ENCODE measurements around the gene UNC45A. TPM values are rescaled to one million over a fixed set of nuclear protein-coding genes. Genes with fewer than 3 reads are reported as not detected.

UNC45A gene
- total RNA-seq, 2 experiments from 2014 or later, result 46.1 to 68.0 TPM

DNA sequence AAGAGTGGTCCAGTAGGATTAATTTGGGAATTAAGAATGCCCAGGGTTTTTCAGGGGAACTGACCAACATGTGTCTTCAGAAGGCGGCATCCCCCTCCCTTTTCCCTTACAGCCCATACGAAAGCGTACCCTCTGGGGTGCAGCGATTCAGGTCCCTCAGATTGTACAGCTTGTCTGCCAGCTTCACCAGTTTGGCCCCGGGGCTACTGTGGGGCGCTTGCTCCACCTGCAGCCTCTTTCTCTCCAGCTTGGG lies 3.6 kb upstream of the UNC45A start:
- H3K9me2 ChIP-seq (ENCODE audit: insufficient read depth, low read length), result no peaks in the 10 kb centered on the region
- H3K4me1 ChIP-seq (ENCODE audit: insufficient read depth, low read length, poor library complexity, severe bottlenecking), result peaks cover 57% of the 10 kb centered on the region
- H3K27ac ChIP-seq (ENCODE audit: low read depth, low read length, poor library complexity, severe bottlenecking), result peak overlapping the region; percentile 81
- CTCF ChIA-PET (ENCODE audit: unreplicated experiment), result interaction anchor here (0.6 to 5.1 kb wide), 8 partner anchors 24 to 284 kb away, joined by 3 to 41 read pairs (median 5); partner anchors contain the start of genes MAN2A2 and RCCD1
- POLR2A ChIA-PET, result interaction anchor here (0.6 to 7.2 kb wide), 14 partner anchors 9 to 832 kb away, joined by 3 to 58 read pairs (median 4); partner anchors contain the start of genes BLM, MAN2A2 and RCCD1
- no peaks in the 10 kb centered on the region for H4K20me1 ChIP-seq (ENCODE audit: insufficient read depth, low read length)
- H3K79me2 ChIP-seq (ENCODE audit: insufficient read depth, low read depth, low read length), result peaks cover 17% of the 10 kb centered on the region; the same call in 1 of the 2 replicates
- no peak overlapping the region; the same call in 1 of the 2 replicates for H2AFZ ChIP-seq (ENCODE audit: low read length)
- no peak for TF ChIP-seq EZH2phosphoT487 (IDR thresholded peaks at IDR 0.05; ENCODE audit: borderline replicate concordance, low read depth, low read length)
- TF ChIP-seq, protein P1, sequence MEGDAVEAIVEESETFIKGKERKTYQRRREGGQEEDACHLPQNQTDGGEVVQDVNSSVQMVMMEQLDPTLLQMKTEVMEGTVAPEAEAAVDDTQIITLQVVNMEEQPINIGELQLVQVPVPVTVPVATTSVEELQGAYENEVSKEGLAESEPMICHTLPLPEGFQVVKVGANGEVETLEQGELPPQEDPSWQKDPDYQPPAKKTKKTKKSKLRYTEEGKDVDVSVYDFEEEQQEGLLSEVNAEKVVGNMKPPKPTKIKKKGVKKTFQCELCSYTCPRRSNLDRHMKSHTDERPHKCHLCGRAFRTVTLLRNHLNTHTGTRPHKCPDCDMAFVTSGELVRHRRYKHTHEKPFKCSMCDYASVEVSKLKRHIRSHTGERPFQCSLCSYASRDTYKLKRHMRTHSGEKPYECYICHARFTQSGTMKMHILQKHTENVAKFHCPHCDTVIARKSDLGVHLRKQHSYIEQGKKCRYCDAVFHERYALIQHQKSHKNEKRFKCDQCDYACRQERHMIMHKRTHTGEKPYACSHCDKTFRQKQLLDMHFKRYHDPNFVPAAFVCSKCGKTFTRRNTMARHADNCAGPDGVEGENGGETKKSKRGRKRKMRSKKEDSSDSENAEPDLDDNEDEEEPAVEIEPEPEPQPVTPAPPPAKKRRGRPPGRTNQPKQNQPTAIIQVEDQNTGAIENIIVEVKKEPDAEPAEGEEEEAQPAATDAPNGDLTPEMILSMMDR (conservative IDR thresholded peaks at IDR 0.05; ENCODE audit: low read length), result no peak
- intact Hi-C loops (cut with micrococcal nuclease; ENCODE audit: unreplicated experiment), result loop anchor here (1.0 to 5.0 kb wide), 4 partner anchors 29 to 664 kb away; partner anchors contain the start of genes IQGAP1 and NGRN
- H3K36me3 ChIP-seq (ENCODE audit: insufficient read depth, low read length), result no peaks in the 10 kb centered on the region
- no TSS peak for BruUV-seq (replicated peaks)
- no peak for DNase-seq (ENCODE audit: low spot score)
- peak overlapping the region; percentile 79 for H3K4me3 ChIP-seq (ENCODE audit: low read depth, low read length, poor library complexity, severe bottlenecking)
- H3K4me2 ChIP-seq (ENCODE audit: low read length), result peak overlapping the region; percentile 87
- no peaks in the 10 kb centered on the region for H3K9me3 ChIP-seq (ENCODE audit: low read length)

DNA sequence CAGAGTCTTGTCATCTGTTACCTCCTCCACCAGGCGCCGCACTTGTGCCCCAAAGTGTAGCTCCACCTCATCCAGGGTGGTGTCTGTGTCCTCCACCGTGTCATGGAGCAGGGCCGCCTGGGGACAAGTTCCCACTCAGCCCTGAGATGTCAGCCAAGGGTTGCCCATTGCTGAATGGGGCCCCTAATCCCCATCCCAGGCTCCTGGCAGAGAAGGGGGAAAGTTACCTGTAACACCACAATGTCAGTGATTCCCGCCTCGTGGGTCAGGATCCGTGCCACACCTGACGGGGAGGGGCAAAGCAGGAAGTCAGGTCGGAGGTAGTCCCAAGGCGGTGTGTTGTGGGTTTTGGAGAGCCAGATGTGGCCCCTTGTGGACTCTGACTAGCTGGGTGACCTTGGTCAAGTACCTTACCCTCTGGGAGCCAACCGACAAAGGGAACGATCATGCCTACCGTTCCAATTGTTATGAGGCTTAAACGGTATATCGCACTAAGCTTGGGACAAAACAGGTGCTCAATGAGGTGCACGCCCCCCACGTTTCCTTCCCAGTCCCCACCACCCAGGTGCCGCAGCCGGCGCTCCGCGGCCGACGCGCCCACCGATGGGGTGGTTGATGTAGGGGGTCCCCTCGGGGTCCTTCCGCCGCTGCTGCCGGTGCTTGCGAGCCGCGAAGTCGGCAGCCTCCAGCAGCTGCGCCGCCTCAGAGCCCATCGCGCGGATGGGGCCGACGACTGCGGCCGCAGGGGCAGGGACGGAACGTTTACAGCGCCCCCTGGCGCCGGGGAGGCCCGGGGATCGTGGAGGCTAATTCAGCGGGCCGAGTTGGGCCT lies 3.0 kb upstream of the UNC45A start, which contains the start of gene HDDC3:
TSS of gene HDDC3 (minus strand) at position 722 of the 832 bp plus-strand sequence. CDS start at position 713, 9 bp downstream.
- BruUV-seq (replicated peaks), result no TSS peak
- Histone ChIP-seq H3K9me3 (ENCODE audit: low read length) (no peaks in the 10 kb centered on the region), H4K20me1 (ENCODE audit: insufficient read depth, low read length) (no peaks in the 10 kb centered on the region), H2AFZ (ENCODE audit: low read length) (peak within 1 kb of the TSS; percentile 82), H3K9me2 (ENCODE audit: insufficient read depth, low read length) (no peaks in the 10 kb centered on the region), H3K27ac (ENCODE audit: low read depth, low read length, poor library complexity, severe bottlenecking) (peak within 1 kb of the TSS; percentile 81), H3K4me1 (ENCODE audit: insufficient read depth, low read length, poor library complexity, severe bottlenecking) (peaks cover 61% of the 10 kb centered on the region), H3K4me3 (ENCODE audit: low read depth, low read length, poor library complexity, severe bottlenecking) (peak within 1 kb of the TSS; percentile 79), H3K36me3 (ENCODE audit: insufficient read depth, low read length) (no peaks in the 10 kb centered on the region), H3K79me2 (ENCODE audit: insufficient read depth, low read depth, low read length) (peaks cover 17% of the 10 kb centered on the region; the same call in 1 of the 2 replicates), H3K4me2 (ENCODE audit: low read length) (peak within 1 kb of the TSS; percentile 87)
- DNase-seq (ENCODE audit: low spot score), result peak; percentile 95
- ChIA-PET POLR2A (interaction anchor here (0.5 to 7.2 kb wide), 19 partner anchors 9 to 832 kb away, joined by 3 to 58 read pairs (median 4); partner anchors contain the start of genes BLM, MAN2A2 and RCCD1), CTCF (ENCODE audit: unreplicated experiment) (interaction anchor here (0.6 to 5.1 kb wide), 9 partner anchors 23 to 284 kb away, joined by 3 to 41 read pairs (median 4); partner anchors contain the start of genes MAN2A2 and RCCD1)
- TF ChIP-seq EZH2phosphoT487 (IDR thresholded peaks at IDR 0.05; ENCODE audit: borderline replicate concordance, low read depth, low read length), result no peak
- TF ChIP-seq, protein P1 (conservative IDR thresholded peaks at IDR 0.05; ENCODE audit: low read length), result peak; percentile 92
- intact Hi-C loops (cut with micrococcal nuclease; ENCODE audit: unreplicated experiment), result loop anchor here (1.0 to 5.0 kb wide), 4 partner anchors 30 to 665 kb away; partner anchors contain the start of genes IQGAP1 and NGRN
